CD4-positive, alpha-beta T cell treated with Interleukin-4 for 1 hour (primary cell): ENCODE measurements around the gene ZNF385D.

Experiments used
- DNase-seq, 2 donors: peaks; one replicate each; pipeline ENCODE4 v3.0.0-alpha.2; 2020 to 2022

The ZNF385D gene

DNA sequence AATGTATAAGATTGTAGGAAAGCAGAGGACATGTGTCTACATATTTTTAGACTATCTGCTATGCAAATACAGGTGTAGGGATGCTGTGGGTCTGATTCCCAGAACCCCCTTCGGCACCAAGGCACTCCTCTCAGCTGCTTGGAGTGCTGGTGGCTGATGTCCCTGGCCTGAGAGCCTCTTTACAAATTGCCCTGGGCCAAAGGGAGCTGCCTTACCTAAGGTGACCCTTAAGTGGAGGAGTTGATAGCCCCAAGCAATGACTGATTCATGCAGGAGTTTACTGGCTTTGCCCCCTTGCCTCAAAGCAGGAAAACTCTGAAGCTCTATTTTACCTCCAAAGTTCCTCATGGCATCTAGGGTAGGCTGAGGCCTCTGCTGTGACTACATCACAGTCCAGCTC is 83.0 kb downstream of the ZNF385D start:
- no peak for DNase-seq

DNA sequence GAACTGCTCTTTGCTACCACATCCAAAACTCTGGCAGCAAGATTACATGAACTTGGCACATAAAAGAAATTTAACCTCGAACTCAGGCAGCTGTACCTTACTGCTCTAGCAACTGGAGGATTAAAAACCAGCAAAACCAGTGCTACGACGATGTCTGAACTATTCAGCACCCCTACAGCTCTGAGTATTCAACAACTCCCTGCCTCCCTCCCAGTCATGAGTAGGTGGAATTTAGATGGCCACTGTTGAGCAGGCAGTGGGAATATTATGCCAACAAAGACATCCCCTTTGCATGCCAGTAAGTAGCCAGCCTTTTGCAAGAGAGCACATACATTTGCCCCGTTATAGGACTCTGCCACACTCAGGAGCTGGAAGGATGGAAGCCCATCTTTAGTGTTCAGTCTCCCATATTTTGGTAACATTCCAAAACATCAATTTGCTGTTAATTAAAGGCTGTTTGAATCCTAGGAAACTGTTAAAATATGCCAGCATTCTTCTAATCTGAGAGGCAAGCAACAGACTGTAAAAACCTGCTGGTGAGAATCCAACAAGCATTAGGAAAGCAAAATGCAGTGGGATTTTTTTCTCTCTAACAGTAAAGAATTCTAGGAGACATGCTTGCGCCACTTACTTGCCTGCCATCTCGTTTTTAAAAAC is 85.4 kb downstream of the ZNF385D start:
- DNase-seq = no peak

DNA sequence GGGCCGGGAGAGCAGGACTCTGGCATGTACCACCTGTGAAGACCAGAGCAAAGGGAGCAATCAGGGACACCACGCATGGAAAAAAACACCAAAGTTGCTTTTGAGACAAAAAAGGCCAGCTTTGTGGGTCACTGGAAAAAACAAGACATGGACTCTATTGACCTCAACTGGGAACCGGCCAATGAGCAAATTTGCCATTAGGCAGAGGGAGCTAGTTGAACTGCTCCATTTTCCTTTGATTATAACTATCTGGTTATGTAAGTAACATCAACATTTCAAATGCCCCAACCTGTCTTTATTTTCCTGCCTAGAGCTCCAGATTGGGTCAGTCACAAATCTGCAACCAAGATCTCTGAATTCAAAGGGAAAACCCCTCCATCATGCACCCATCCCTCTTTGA is 86.0 kb downstream of the ZNF385D start:
- no peak for DNase-seq

DNA sequence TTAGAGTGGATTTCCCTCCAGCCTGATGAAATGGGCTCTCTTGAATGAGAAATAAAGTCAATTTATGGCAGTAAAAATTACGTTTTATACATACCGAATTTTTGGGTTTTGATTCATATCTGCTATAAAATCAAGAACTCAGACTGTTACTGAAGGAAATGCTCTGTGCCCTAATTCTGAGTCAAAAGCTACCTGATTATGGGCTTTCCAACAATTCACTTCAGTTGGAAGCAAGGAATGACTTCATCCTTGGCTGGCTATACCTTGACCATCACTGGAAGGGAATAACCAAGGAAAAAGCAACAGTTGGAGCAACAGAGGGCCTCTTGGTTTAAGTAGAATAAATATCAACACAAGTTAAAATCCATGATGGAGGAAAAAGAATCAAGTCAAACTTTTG is 88.6 kb downstream of the ZNF385D start:
- DNase-seq = no peak

DNA sequence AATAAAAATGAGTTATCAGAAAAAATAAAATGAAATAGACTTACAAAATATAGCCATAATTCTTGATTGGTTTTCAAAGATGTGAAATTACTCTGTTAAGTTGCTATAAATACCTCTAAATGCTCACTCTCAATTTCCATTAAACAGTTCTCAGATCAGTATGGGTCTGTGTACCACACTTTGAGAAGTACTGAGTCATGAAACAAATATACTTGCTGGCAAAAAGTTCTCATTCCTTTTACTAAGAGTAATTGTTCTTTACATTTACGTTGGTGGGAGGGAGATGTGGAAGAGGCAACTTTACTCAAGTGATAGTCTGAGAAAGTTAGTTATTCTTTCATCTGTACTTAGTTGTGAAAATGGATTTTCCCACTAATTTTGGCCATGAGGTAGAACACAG is 96.3 kb downstream of the ZNF385D start:
- no peak for DNase-seq

DNA sequence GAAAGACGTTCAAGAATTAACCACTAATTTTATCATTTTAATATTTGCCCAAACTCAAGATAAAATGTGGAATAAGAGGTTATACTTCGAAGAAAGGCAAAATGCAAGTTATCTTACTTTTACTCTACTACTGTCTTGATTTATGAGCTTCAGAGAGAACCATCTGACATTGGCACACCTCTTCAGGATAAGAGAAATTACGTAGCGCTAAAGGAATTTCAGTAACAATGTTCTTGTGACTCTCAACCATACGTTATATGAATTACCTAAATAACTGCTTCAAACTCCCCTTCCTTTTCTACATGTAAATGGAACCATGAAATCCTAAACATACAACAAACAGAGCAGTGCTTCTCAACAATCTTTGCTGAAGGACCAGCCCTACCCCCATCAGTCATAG is 96.8 kb downstream of the ZNF385D start:
- DNase-seq = no peak

DNA sequence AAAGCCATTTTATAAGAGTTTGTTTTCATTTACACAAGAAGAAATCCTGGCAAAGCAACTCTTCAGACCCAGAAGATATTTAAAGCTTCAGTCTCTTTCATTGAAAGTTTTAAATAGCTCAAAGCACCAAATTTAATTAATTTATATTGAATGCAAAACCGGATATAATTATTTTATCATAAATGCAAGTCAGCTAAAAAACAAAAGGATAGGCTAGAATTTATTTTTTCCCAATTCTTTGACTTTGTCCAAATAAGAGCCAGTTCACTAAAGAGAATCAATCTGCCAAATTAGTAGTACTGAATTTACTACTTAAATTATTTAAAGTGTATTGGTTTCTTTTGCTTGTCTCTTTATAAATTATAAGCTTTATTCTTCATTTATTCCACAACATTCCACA is 101.5 kb downstream of the ZNF385D start:
- DNase-seq = no peak

DNA sequence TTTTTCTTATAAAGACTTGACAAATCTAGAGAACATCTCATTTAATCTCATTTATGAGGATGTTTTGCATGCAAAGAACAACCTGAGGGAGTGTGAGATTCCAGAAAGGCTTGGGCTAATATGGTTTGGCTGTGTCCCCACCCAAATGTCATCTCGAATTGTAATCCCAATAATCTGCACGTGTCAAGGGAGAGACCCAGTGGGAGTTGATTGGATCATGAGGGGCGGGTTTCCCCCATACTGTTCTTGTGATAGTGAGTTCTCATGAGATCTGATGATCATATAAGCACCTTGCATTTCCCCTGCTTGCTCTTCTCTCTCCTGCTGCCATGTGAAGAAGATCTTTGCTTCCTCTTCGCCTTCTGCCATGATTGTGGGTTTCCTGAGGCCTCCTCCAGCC is 103.0 kb downstream of the ZNF385D start:
- DNase-seq = no peak

DNA sequence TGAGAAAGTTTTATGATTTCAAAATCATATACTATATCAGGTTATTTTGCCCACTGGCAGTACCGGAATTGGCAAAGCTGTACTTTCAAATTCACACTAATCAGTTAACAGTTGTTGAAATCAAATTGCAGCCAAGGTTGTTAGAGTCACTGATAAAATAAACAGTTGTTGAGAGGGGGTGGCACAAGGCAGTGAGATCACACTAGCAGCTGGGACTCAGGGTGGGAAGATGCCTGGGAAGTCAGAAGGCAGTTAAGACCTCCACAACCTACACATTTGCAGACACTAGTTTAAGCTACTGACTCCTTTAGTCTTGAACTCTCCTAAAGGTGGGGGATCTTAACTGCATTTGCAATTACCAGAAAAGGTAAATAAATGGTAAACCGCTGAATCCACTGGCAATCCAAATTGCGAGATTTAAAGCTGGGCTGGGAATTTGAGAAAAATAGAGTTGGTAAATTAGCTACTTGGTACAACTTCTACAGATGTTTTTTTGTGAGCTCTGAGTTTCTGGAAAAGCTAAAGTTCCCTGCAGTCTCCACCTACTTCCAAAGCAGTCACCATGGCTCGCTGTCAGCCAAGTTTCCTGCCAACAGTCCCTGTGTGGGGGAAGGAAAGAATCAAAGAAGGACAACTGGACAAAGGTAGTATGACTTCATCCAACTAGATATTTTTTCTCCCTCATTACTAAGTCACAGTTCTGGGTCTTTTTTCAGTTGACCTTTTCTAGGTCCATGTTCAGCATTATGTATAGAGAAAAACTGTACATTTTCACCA is 105.7 kb downstream of the ZNF385D start:
- no peak for DNase-seq

DNA sequence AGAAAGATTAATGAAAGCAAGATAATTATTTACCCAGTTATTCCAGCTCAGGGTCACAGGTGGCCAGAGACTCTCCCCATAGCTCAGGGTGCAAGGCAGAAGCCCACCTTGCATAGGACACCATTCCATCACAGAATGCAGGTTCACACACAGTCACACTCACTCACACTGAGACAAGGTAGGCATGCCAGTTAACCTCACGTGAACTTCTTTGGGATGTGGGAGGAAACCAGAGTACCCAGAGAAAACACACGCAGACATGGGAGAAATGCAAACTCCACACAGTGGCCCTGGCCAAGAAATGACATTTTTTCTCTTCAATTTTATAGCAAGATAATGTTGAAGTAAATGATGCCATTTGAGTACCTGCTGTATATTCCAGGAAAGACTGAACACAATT is 106.7 kb downstream of the ZNF385D start:
- no peak for DNase-seq

DNA sequence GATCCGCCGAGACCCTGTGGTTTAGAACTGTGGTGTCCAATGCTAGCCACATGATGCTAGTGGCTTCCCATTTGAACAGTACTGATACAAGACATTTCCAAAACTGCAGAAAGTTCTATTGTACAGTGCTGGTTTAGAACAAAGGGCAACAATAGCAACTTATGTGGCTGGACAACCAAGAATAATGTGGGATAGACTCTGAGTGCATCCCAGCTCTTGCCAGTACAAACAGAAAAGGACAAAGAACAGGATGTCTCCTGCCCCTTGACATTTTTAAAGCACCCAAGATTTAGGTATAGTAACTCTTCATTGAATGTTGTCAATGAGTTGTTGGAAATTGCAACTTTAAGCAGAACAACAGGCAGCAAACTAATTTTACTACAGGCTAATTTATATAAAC is 107.3 kb downstream of the ZNF385D start:
- no peak for DNase-seq

DNA sequence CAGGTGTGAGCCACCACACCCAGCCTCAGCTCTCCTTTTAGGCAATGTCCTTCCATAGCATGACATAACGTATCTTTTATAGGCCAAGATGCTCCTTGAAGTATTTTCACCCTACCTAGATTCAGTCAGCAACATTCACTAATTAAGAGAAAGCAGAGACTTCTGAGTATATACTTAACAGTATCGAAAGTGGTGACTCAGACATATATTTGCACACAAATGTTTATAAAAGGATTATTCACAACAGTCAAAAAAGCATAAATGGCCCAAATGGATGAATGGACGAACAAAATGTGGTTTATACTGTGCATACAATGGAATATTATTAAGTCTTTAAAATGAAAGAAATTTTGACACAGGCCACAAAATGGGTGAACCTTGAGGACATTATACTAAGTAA is 108.6 kb downstream of the ZNF385D start:
- DNase-seq = no peak

DNA sequence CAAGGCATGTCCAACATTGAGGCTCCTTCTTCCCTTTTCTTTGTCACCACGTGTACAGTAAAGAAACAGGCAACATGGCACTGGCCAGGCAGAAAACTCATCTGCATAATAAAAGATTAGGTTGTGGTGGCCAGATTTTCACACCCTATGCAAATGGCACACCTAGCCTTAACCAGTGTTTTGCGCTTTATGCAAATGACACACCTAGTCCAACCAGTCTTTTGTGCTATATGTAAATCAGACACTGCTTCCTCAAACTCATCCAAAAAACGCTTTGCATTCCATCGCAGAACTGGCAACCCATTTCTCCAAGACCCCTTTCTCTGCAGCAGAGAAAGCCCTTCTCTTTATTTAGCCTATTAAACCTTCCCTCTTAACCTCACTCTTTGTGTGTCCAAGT is 109.1 kb downstream of the ZNF385D start:
- DNase-seq = no peak

DNA sequence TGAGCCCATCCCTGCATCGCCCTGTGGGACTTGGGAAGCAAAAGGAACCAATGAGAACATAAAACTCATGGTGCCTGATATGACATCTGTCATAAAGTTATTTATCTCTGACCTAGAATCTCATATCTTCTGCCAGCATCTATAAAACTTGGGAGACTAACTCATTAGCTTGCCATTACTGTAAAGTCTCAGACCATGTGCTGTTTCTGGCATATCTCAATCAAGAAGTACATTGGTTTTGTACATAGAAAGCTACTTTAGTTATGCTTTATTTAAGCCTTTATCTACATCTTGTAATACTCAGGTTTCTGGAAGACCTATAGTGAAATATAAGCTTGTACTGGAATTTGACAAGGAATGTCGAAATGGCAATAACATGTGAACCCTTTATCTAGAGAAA is 112.5 kb downstream of the ZNF385D start:
- DNase-seq = no peak

DNA sequence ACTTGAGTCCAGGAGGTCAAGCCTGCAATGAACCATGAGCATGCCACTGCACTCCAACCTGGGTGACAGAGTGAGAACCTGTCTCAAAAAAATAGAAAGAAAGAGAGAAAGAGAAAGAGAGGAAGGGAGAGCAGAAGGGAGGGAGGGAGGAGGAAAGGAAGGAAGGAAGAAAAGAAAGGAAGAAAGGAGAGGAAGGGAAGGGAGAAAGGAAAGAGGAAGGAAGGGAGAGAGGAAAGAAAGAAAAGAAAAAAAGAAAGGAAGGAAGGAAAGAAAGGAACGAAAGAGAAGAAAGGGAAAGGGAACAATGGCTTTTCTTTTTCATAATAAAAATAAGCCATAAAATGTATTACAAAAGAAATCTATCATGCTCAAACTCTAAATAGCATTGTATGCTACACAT is 116.9 kb downstream of the ZNF385D start:
- no peak for DNase-seq

DNA sequence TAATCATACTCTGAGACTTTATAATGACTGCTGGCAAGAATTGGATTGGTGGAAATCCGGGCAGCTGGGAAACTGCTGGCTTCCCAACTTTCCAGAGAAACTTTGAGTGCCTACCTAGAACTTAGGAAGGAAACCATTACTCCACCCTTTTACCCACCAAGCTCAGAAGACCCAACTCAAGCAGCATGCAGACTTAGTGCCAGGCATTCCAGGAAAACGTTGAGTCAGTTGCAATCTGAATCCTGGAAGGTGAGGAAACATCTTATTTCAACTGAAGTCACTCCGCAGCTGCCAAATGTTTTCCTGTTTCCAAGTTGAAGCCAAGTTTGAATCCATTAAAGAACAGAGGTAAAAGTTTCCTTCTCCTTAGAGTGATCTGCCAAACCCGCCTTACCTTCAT is 126.5 kb downstream of the ZNF385D start:
- no peak for DNase-seq

DNA sequence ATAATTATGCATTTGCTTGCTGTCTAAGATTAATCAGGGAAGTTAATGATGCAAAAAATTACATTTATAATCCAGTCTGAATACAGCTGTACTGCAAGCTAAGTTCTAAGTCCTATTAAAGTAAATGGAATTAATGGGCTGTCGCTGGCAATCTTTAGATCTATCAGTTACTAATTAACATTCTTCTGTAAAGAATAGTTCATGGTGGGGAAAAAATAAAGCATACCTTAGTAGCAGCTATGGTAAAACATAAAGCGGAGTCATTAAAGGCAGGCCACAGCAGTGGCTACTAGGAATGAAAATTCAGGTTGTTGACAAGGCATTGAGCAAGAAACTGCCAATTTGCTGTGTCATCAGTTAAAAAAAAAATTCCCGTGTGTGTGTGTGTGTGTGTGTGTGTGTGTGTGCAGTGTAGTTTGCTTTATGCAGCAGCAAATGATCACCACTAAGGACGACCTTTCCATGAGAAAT is 129.8 kb downstream of the ZNF385D start:
- no peak for DNase-seq

DNA sequence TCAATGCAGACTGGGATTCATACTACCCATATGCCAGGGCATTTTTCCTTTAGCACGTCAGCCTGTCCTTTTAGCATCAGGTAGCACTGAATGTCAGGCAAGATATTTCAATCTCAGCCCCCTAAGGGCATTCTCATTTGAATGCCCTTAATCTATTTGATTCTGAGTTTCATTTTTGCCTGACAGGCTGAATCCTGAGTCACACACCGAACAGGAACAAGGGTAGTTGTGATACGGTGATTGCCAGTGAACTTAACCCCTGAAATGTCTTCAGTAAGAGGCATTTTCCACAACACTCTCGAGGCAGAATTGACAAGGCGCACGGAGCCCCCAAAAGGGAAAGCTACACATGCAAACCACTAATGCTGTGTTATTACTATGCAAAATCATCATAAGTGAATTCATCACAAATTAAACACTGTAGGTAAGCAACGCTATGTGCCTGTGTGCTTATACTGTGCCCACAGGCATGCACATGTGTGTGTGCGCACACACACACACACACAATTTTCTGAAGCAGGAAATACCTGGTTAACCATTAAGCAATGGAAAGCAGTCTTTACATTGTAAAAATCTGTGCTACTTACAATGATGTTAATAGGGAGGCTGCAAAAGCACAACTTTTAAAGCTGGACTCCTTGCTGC is 130.4 kb downstream of the ZNF385D start:
- DNase-seq = no peak

DNA sequence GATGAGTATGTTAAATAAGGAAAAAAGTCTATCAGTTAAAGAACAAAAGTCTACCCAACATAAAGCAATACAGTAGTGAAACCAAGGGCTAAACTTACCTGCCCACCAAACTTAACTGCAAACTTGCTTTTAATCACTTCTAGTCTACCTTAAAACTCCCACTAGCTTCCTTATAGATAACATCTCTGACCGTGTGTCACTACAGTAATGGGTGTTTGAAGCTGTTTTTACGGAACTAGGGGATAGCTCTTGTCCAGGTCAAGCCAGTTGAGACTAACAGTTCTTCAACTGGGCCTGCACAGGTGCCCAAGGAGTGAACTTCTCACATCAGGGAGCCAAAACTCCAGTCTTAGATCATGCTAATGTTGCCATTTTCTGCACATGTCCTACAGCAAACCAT is 132.3 kb downstream of the ZNF385D start:
- DNase-seq = no peak

DNA sequence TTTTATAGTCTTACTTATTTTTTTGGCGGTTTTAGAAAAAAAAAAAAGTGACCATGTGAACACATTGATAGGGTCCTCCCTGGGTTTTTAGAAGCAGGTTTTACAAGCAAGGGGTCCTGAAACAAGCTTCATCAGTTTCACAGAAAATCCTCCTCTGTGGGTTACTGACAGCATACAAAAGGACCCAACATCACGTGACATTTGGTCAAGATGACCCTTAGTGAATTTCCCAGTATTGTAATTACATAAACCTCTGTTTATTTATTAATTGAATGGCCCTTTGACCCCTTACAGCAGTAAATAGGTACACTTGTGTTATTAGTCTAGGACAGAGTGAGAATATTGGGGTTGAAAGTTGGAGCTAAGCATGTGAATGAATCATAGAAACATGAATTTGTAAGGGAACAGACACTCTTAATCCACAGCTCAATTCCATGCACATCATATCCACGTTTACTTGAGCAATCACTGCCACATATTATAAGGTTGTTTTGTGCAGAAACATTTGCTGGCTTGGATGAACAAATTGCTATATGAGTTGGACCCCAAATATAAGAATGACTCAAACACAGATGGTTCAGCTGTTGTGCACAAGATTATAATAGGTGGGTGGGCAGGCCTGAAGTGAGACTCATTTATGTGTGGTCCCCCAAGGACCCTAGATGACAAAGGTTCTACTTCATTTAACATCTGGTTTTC is 137.5 kb downstream of the ZNF385D start:
- no peak for DNase-seq

DNA sequence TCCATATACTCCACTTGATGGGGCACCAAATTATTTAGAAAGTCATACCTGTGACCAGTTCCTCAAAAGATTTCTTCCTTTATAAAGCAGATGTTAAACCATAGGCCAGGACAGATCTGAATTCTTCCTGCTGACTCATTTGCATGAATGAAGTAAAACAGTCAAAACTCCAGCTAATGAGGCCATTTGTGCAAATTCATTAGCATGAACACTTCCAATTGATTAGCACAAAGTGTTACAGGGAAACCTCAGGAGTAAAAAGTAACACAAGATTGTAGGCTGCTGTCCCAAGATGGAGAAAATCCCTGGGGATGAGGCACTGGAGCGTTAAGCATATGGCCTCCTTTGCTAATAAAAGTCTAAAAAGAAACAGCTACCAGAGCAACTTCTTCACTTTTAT is 149.8 kb downstream of the ZNF385D start:
- no peak for DNase-seq

DNA sequence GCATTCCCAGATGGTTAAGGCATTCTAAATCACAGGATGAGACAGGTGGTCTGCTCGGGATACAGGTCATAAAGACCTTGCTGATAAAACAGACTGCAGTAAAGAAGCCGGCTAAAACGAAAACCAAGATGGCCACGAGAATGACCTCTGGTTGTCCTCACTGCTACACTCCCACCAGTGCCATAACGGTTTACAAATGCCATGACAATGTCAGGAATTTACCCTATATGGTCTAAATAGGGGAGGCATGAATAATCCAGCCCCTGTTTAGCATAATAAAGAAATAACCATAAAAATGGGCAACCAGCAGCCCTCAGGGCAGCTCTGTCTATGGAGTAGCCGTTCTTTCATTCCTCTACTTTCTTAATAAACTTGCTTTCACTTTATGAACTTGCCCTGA is 151.1 kb downstream of the ZNF385D start:
- DNase-seq = no peak

DNA sequence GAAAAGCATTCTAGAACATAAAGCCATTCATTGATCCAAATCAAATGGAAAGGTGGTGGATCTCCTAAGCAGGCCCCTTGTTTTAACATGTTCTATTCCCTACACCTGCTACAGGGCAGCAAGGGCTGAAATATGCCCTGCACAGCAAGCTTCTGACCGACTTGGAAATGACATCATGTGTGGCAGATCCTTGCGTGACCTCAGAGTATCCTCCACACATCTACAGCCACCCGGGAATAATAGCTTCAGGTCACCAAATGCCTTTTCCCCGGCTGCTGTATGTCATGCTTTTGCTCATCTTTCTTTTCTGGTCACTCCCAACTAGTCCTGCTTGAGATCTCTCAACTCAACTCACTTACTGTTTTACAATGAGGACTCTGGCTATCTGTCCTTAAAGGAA is 158.2 kb downstream of the ZNF385D start:
- DNase-seq = no peak

DNA sequence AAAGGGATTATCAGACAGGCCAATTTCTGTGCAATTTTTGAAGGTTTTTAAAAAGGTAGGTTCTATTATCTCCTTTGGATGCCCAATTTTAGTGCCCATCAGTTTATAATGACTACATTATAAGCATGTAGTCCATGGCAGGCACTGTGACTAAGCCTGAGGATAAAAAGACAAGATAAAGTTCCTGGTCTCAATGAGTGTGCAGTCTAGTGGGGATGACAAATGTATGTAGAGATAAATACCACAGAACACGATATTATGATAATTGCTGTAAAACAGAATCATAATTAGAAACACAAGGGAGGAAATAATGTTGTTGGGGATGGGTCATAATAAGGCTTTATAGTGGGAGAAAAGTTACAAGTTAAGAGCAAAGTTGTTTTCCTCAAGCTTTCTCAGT is 163.1 kb downstream of the ZNF385D start:
- DNase-seq = no peak
